T-helper 22 cell (primary cell): ENCODE measurements around the gene DAPK2.

Experiments used
- DNase-seq: peaks from one replicate; pipeline ENCODE4 v3.0.0-alpha.2; 2020; ENCODE audit warnings: low read depth

DAPK2 gene

GRCh38 chr15:63942486-63943365 is 103.6 kb downstream of the DAPK2 start:
- no peak for DNase-seq

GRCh38 chr15:63941698-63942465 is 104.4 kb downstream of the DAPK2 start:
- DNase-seq: no peak

- no peak for DNase-seq
Observed at GRCh38 chr15:63940966-63941620, 105.2 kb downstream of the DAPK2 start.

- DNase-seq: no peak
Observed at GRCh38 chr15:63939531-63940130, 106.7 kb downstream of the DAPK2 start.

GRCh38 chr15:63938486-63939061 is 107.7 kb downstream of the DAPK2 start:
- no peak for DNase-seq

- DNase-seq: no peak
Observed at GRCh38 chr15:63933522-63933921, 112.8 kb downstream of the DAPK2 start.

GRCh38 chr15:63931556-63931955 is 114.7 kb downstream of the DAPK2 start:
- no peak for DNase-seq

- DNase-seq: no peak
Observed at GRCh38 chr15:63930034-63930433, 116.3 kb downstream of the DAPK2 start.

- DNase-seq: no peak
Observed at GRCh38 chr15:63928185-63928842, 118.0 kb downstream of the DAPK2 start.

GRCh38 chr15:63923993-63924950 is 122.0 kb downstream of the DAPK2 start:
- no peak for DNase-seq

GRCh38 chr15:63922916-63923315 is 123.4 kb downstream of the DAPK2 start:
- DNase-seq: no peak

- no peak for DNase-seq
Observed at GRCh38 chr15:63922261-63922904, 123.9 kb downstream of the DAPK2 start.

GRCh38 chr15:63920504-63921175 is 125.6 kb downstream of the DAPK2 start:
- no peak for DNase-seq

- no peak for DNase-seq
Observed at GRCh38 chr15:63918901-63919348, 127.4 kb downstream of the DAPK2 start.

- no peak for DNase-seq
Observed at GRCh38 chr15:63918317-63918672, 128.0 kb downstream of the DAPK2 start.

GRCh38 chr15:63917588-63918316 is 128.5 kb downstream of the DAPK2 start:
- no peak for DNase-seq

- DNase-seq: no peak
Observed at GRCh38 chr15:63915873-63916771, 130.2 kb downstream of the DAPK2 start.
